ENCODE results near the gene TRIM66. TPM values are rescaled to one million over a fixed set of nuclear protein-coding genes. Genes with fewer than 3 reads are reported as not detected.

Gene TRIM66, protein sequence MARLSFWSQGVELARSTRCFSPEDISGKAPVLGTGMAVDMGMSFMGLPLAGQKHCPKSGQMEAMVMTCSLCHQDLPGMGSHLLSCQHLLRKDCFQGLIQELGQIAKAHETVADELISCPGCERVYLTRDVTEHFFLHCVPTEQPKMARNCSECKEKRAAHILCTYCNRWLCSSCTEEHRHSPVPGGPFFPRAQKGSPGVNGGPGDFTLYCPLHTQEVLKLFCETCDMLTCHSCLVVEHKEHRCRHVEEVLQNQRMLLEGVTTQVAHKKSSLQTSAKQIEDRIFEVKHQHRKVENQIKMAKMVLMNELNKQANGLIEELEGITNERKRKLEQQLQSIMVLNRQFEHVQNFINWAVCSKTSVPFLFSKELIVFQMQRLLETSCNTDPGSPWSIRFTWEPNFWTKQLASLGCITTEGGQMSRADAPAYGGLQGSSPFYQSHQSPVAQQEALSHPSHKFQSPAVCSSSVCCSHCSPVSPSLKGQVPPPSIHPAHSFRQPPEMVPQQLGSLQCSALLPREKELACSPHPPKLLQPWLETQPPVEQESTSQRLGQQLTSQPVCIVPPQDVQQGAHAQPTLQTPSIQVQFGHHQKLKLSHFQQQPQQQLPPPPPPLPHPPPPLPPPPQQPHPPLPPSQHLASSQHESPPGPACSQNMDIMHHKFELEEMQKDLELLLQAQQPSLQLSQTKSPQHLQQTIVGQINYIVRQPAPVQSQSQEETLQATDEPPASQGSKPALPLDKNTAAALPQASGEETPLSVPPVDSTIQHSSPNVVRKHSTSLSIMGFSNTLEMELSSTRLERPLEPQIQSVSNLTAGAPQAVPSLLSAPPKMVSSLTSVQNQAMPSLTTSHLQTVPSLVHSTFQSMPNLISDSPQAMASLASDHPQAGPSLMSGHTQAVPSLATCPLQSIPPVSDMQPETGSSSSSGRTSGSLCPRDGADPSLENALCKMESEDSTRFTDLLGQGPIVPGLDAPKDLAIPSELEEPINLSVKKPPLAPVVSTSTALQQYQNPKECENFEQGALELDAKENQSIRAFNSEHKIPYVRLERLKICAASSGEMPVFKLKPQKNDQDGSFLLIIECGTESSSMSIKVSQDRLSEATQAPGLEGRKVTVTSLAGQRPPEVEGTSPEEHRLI (N-terminal part only)
- total RNA-seq (2014; rRNA removed; shearing (Covaris generic)) = 4.4 and 16.4 TPM in 2 replicates
- 19.0 and 20.8 TPM in 2 replicates for total RNA-seq (2022)
- Bru-seq, nascent RNA = percentile 67 among the genes with signal in this experiment
- BruChase-seq, experiment 1, labeled RNA remaining after a 6-hour chase = percentile 69 among the genes with signal in this experiment
- BruChase-seq, experiment 2, labeled RNA remaining after a 2-hour chase = percentile 71 among the genes with signal in this experiment
- long read RNA-seq, partial matches to known transcripts = 1 of 5 reads
- long read RNA-seq, other reads (novel, unspliced or antisense) = 4 of 5 reads

DNA sequence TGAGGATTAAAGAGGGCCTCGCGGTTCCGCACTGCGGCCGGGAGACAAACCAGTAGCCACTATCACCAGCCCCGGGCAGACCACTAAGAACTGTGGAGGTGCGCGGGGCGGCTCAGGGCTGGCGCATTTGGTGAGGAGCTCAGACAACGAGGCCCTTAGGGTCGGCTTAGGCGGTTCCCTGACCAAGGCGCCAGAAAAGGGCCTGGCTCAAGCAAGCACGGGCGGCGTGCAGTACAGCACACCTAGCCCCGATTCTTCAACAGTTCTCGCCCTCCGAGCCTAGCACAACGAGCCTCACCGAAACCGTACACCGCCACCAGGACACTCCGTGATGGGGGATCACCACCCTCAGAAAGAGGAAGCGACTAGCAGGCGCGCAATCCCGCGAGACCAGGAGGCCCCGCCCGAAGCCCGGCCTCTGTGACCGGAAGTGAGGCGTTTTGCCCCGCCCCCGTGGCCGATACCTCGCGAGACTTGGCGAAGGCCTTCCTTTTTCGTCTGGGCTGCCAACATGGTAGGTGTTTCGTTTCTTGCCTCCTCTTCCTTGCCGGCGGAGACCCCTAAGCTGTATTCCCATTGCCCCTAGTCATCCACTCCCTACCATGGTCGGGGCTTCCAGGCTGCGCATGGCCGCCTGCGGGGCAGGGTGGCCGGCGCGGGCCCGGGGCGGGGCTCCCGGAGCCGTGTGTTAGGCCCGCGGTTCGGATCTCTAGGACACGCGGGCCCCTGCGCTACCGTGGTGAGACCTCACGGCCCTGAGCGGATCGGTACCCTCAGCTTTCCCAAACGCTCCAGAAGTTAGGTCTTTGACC is at the start of gene TRIM66, which contains the start of gene RPL27A:
TSS of gene TRIM66 (minus strand) at position 363 of the 812 bp plus-strand sequence. CDS start 10,391 bp downstream, outside the sequence.
TSS of gene RPL27A (plus strand) at position 490 of the 812 bp plus-strand sequence. CDS start at position 512, 22 bp downstream.
- Histone ChIP-seq H3K79me2 (ENCODE audit: insufficient read depth, low read depth, low read length) (peaks cover 50% of the 10 kb centered on the region), H3K4me1 (ENCODE audit: insufficient read depth, low read length, poor library complexity, severe bottlenecking) (peaks cover 34% of the 10 kb centered on the region), H3K27ac (ENCODE audit: low read depth, low read length, poor library complexity, severe bottlenecking) (peak within 1 kb of the TSS; percentile 93), H3K9me3 (ENCODE audit: low read length) (no peaks in the 10 kb centered on the region), H3K4me3 (ENCODE audit: low read depth, low read length, poor library complexity, severe bottlenecking) (peak within 1 kb of the TSS; percentile 88), H3K36me3 (ENCODE audit: insufficient read depth, low read length) (peaks cover 60% of the 10 kb centered on the region), H3K9me2 (ENCODE audit: insufficient read depth, low read length) (no peaks in the 10 kb centered on the region), H4K20me1 (ENCODE audit: insufficient read depth, low read length) (peaks cover 12% of the 10 kb centered on the region), H2AFZ (ENCODE audit: low read length) (peak within 1 kb of the TSS; percentile 41; the same call in 1 of the 2 replicates), H3K4me2 (ENCODE audit: low read length) (peak within 1 kb of the TSS; percentile 83)
- POLR2A ChIA-PET = interaction anchor here (0.6 to 2.0 kb wide), 8 partner anchors 8 to 949 kb away, joined by 3 to 5 read pairs (median 4); partner anchors contain the start of gene TMEM9B
- peak; percentile 97 for DNase-seq (ENCODE audit: low spot score)
- no peak for TF ChIP-seq EZH2phosphoT487 (IDR thresholded peaks at IDR 0.05; ENCODE audit: borderline replicate concordance, low read depth, low read length)
- TF ChIP-seq, protein P1, sequence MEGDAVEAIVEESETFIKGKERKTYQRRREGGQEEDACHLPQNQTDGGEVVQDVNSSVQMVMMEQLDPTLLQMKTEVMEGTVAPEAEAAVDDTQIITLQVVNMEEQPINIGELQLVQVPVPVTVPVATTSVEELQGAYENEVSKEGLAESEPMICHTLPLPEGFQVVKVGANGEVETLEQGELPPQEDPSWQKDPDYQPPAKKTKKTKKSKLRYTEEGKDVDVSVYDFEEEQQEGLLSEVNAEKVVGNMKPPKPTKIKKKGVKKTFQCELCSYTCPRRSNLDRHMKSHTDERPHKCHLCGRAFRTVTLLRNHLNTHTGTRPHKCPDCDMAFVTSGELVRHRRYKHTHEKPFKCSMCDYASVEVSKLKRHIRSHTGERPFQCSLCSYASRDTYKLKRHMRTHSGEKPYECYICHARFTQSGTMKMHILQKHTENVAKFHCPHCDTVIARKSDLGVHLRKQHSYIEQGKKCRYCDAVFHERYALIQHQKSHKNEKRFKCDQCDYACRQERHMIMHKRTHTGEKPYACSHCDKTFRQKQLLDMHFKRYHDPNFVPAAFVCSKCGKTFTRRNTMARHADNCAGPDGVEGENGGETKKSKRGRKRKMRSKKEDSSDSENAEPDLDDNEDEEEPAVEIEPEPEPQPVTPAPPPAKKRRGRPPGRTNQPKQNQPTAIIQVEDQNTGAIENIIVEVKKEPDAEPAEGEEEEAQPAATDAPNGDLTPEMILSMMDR (conservative IDR thresholded peaks at IDR 0.05; ENCODE audit: low read length) = no peak
- intact Hi-C loops (cut with micrococcal nuclease; ENCODE audit: unreplicated experiment) = loop anchor here (10.0 kb wide), 1 partner anchor 1168 kb away; the partner anchor contains the start of gene PPFIBP2
- CTCF ChIA-PET (ENCODE audit: unreplicated experiment) = interaction anchor here (1.0 kb wide), 1 partner anchor 16 kb away, joined by 3 read pairs; no protein-coding TSS in a partner anchor
- BruUV-seq (replicated peaks) = no TSS peak

DNA sequence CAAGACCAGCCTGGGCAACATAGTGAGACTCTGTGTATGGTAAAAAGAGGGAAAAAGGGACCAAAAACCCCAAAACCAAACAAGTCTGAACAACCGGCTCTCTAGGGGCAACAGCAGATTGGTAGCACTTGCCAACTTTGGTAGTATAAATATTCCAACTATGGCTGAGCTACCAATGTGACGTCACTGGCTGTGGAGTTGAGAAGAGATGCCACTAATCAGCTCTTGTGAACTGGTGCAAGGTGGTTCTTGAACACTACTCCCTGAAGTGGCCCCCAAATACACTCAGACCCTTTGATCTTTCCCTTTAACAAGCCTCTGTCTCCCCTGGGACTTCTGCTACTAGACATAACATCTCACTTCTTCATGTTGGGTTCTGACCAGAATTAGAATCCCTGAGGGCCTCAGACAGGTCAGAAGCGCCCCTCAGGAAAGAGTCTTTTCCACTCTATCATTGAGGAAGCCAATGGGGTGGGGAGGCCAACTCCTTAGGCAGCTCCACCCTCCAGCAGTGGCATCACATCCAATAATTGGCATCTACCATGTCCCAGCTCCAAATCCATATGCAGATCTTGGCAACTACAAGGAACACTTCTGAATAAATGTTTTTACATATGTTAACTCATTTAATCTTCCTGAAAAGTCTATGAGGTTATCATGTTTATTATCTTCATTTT is 49.3 kb upstream of the TRIM66 start:
- Histone ChIP-seq H3K79me2 (ENCODE audit: insufficient read depth, low read depth, low read length) (no peaks in the 10 kb centered on the region), H3K4me1 (ENCODE audit: insufficient read depth, low read length, poor library complexity, severe bottlenecking) (peaks cover 14% of the 10 kb centered on the region), H3K9me2 (ENCODE audit: insufficient read depth, low read length) (no peaks in the 10 kb centered on the region), H3K36me3 (ENCODE audit: insufficient read depth, low read length) (no peaks in the 10 kb centered on the region), H3K27ac (ENCODE audit: low read depth, low read length, poor library complexity, severe bottlenecking) (no peak overlapping the region), H4K20me1 (ENCODE audit: insufficient read depth, low read length) (no peaks in the 10 kb centered on the region), H3K9me3 (ENCODE audit: low read length) (no peaks in the 10 kb centered on the region), H3K4me3 (ENCODE audit: low read depth, low read length, poor library complexity, severe bottlenecking) (no peak overlapping the region), H3K4me2 (ENCODE audit: low read length) (peak overlapping the region; percentile 17), H2AFZ (ENCODE audit: low read length) (peak overlapping the region; percentile 26; the same call in 1 of the 2 replicates)
- TF ChIP-seq EZH2phosphoT487 (IDR thresholded peaks at IDR 0.05; ENCODE audit: borderline replicate concordance, low read depth, low read length) = no peak
- TF ChIP-seq, protein P1 (conservative IDR thresholded peaks at IDR 0.05; ENCODE audit: low read length) = no peak
- ChIA-PET CTCF (ENCODE audit: unreplicated experiment) (no interaction called here), POLR2A (interaction anchor here (0.8 to 1.4 kb wide), 2 partner anchors 11 to 19 kb away, joined by 3 to 4 read pairs; no protein-coding TSS in a partner anchor)
- intact Hi-C loops (cut with micrococcal nuclease; ENCODE audit: unreplicated experiment) = no loop called here
- peak; percentile 42 for DNase-seq (ENCODE audit: low spot score)
- no TSS peak for BruUV-seq (replicated peaks)
